GM18498 (cell line): Measurements from ENCODE around the gene ALKAL2.
"Not testable (repeated sequence)": the region's sequence is repeated elsewhere in the genome, so short reads cannot be mapped to it uniquely, and the experiment has no call there.

Experiments
- ATAC-seq: cut with Tn5 transposase; IDR thresholded peaks from one replicate; pipeline ENCODE4 v1.9.1; 2021; ENCODE audit warnings: mild to moderate bottlenecking, moderate library complexity; ENCODE audit not compliant: unreplicated experiment

ALKAL2 gene, protein sequence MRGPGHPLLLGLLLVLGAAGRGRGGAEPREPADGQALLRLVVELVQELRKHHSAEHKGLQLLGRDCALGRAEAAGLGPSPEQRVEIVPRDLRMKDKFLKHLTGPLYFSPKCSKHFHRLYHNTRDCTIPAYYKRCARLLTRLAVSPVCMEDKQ

DNA sequence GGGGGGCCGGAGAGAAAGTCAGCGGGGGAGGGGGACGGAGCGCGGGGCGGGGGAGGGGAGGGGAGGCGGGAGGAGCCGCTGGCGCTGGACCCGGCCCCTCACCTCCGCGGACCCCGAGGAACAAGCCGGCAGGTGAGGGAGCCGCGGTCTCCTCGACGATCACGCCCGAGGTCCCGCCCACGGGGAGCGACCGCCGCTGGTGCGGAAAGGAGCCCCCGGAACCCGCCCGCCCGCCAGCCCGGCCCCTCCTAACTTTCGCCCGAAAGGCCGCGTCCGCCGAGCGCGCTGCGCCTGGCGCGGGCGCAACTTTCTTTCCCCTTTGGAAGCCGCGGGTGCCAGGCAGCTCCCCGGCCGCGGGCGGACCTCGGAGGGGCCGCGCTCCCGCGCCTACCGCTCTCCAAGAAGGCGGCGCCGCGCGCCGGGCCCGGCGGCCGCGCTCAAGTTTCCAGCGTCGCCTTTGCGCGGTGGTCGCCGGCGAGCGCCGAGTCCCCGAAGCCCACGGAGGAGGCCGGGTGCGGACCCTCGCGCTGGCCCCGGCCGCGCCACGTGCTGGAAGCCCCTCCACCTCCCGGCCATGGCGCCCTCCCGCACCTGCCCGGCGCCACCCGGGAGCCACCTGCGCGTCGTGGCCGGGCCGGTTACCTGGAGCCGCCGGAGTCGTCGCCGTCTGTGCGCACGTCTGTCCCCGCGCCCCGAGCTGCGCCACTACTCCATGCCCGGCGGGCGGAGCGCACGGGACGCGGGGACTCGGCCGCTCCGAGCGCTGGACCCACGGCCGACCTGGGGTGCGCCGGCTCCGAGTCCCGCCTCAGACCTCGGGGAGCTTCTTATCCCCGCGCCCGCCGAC is at the start of gene ALKAL2:
Gene ALKAL2, minus strand, starts transcription at position 181 of the 847 bp plus-strand sequence. CDS start 256 bp downstream, outside the sequence.
- no peak for ATAC-seq

DNA sequence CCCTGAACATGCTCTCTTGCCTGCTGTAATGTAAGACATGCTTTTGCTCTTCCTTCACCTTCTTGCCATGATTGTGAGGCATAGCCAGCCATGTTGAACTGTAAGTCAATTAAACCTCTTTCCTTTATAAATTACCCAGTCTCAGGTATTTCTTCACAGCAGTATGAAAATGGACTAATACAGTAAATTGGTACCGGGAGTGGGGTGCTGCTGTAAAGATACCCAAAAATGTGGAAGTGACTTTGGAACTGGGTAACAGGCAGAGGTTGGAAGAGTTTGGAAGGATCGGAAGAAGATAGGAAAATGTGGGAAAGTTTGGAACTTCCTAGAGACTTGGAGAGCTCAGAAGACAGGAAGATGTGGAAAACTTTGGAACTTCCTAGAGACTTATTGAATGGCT is 49.1 kb upstream of the ALKAL2 start:
- not testable (repeated sequence) for ATAC-seq

DNA sequence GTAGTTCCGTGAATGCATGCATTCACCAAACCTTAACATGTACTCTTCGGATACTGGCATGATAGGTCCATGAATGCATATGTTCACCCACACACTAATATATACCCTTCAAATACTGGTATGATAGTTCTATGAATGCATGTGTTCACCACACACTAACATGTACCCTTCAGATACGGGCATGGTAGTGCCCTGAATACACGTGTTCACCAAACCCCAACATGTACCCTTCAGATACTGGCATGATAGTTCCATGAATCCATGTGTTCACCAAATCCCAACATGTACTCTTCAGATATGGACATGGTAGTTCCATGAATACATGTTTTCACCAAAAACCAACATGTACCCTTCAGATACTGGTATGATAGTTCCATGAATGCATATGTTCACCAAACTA is 48.5 kb upstream of the ALKAL2 start:
- no peak for ATAC-seq

DNA sequence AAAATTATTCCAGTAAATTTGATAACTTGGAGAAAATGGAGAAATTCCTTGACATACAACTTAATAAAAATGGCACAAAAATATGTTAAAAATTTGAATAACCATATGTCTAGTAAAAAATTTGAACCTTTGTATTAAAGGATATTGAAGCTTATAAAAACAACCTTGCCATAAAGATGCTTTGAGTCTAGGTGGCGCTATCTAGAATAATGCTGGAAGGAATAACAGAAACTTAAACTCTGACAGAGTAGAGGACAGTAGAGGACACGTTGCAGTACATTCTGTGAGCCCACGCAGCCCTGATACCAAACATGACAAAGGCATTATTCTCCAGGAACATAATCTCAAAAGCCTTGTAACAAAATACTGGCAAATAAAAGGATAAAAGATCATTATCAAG is 44.7 kb upstream of the ALKAL2 start:
- no peak for ATAC-seq

DNA sequence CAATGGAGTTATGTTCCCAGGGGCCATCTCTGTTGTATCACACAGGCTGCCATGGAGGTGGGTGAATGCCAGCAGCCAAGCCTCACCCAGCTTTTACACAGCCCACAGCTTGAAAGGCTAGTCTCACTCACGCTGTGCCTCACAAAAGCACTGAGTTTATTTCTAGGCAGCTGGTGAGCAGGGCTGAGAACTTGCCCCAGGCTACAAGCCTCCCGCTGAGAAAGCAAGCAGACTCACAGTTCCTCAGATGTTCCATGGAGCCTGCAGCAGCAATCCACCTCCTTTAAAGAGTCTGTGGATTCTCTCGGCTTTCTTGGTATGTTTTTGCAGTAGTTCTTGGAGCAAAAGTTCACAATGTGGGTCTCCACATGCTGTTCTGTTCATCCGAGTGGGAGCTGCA is 40.9 kb upstream of the ALKAL2 start:
- ATAC-seq = no peak

DNA sequence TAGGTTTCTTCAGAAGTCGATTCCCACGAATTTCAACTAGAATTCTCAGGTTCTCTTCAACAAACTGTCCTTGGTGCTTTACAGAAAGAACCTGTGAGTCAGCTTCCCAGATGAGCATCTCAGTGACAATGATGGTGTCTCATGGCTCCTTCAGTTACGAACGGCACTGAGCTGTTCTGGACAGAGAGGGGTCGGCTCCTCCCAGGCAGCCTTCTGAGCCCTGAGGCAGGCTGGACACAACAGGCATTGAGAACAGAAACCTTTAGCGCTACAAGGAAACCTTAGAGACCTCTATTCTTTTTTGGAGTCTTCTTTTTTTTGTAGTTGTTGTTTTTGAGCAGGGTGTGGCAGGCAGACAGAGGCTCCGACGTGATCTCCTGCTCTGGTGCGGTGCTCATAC is 35.1 kb upstream of the ALKAL2 start:
- ATAC-seq = no peak

DNA sequence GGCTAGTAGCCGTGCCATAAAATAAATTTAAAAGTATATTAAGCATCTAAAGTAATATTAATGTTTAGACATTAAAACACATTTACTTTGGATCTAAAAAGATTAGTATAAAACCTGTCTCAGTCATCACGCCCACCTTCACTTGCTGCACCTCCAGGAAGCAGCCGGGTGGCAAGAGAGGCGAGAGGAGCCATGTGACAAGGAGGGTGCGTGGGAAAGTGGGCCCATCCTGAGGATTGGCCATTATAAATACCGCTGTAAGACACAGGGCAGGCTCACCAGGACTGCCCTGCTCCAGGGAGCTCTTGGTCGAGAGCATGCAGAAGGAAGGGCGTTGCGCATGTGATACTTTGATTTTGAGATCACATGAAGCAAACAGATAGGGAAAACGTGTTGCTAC is 34.4 kb upstream of the ALKAL2 start:
- no peak for ATAC-seq

DNA sequence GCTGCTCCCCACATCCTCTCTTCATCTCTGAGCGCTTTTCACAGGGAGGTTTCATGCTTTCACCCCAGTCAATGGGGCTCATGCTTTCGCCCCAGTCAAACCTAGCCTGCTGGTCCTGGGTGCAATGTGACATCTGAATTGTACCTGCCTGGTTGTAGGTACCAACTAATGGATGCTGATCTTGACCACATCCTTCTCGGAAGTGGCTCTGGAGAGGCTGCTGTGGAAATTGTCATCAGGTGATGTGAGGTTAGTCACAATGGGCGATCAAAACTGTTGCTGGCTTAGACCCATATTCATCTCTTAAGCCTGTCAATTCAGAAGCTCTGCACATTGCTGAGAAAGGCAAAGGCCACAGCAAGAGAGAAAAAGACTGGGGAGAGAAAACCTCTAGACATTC is 32.7 kb upstream of the ALKAL2 start:
- ATAC-seq = no peak

DNA sequence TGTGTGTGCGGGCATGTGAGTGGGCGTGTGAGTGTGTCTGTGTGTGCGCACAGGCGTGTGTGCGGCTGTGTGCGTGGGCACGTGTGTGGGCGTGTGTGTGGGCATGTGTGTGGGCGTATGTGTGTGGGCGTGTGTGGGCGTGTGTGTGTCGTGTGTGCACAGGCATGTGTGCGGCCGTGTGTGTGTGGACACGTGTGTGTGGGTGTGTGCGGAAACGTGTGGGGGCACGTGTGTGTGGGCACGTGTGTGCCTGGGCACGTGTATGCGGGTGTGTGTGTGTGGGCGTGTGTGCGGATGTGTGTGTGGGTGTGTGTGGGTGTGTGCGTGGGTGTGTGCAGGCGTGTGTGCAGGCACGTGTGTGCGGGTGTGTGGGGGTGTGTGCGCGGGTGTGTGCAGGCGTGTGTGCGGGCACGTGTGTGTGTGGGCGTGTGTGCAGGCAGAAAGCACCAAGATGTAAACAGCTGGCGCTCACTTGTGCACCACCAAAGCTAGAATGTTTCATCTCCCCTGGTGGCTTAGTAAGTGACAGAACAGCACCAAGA is 31.2 kb upstream of the ALKAL2 start:
- no peak for ATAC-seq

DNA sequence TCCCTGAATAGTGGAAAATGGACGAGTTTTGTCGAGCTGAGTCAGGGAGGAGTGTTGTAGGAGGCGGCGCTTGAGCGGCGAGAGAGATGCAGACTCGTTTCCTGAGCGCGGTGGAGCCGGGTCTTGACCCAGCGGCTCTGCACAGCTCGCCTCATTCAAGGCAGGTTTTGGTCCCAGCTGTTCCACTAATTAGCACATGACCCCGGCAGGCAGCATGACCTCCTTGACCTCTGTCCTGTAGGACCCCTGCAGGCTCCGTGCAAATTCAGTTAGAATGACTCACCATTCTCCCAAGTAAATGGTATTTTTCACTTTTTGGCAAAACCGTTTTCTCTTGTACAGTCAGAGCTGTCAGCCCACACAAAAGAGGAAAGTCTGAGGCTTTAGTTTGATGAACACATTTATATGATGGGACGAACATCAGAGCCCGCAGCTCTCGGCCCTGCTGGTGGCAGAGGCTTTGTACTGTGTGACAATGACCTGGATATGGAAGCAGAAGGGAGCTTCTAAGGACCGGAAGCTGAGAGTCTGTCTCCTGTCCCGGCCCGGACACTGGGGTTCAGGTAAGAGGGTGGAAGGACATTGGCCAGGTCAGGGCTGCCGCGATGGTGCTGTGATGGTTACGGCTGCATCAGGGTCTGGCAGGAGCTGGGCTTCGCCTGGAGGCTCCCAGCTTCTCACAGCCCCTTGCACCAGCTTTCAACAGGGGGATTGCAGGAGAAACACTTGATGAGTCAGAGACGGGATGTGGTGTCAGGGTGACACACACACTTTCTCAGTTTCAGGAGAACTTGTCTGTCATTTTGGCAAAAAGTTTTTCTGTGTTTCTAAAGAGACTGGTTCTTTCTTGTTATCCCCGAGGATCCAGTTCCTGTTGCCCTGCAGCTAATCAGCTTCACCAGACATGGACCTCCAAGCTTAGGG is 29.9 kb upstream of the ALKAL2 start:
- ATAC-seq = peak; percentile 60

DNA sequence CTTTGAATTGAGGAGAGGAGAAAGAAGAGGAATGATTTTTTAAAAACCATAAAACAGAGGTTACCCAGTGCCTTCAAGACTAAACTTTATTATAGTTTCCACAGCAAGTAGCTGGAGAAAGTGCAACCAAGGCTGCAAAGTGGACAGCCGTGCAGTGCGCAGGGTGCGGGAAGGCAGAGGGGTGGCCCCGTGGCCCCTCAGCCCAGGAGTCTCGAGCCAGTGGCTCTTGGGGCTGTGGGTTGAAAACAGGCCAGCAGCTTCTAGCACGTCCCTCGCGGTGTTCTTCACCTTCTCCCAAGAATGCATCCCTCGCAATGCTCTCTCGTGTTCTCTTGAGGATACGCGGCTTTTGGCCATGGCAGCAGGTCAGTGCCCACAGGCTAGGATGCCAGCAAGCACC is 28.5 kb upstream of the ALKAL2 start:
- no peak for ATAC-seq

DNA sequence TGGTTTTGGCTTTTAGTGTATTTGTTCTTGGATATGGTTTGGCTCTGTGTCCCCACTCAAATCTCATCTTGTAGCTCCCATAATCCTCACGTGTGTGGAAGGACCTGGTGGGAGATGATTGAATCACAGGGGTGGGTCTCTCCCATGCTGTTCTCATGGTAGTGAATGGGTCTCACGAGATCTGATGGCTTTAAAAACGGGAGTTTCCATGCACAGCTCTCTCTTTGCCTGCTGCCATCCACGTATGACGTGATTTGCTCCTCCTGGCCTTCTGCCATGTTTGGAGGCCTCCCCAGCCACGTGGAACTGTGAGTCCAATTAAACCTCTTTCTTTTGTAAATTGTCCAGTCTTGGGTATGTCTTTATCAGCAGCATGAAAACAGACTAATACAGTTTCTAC is 28.0 kb upstream of the ALKAL2 start:
- ATAC-seq = not testable (repeated sequence)

DNA sequence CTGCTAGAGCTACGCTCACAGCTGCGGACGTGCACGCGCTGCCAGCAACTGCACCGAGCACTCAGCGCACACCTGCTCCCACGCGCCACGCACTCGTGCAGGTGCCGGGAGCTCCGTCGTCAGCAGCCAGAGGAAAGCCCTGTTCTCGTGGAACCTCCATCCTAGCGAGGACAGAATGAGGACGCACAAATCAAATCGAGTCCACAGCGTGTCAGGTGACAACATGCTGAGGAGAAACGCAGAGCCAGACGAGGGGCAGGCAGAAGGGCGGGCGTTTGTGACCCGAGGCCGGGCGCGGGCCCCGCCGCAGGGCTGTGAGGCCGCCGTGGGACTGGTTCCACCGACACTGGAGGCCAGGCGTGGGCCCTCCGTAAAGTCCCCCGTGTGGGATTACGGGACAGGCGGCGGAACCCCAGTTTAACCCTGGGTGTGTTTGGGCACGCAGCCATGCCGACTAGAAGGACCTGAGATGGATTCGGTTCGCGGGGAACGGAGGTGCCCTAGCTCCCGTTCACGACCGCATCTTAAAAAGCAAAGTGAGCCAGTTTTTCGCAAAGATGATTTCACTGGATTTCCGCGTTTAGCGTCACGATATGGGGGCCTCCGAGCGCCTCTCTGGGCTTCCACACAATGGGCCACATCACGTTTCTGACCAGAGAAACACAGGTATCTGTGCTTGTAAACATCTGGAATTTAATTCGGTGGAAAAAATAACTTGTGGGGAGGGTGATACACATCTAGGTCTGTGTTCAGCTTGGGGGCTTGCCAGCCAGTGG is 26.9 kb upstream of the ALKAL2 start:
- ATAC-seq = no peak

DNA sequence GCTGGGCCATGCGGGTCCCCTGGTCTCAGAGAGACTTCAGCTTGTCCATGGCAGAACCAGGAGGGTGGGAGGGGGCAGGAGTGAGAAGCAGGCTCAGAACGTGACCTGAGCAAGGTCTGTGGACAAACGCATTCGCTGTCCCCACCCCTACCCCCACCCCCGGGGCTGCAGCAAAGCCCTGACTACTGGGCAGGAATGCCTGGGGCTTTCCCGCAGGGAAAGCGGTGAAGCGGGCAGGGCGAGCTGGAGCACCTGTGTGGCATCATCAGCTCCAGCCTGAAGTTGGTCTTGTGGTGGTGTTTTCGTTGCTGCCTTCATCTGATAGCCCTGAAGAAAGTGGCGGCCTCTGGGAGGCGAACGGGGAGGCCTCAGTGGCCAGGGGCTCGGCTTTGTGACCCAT is 26.1 kb upstream of the ALKAL2 start:
- ATAC-seq = no peak

DNA sequence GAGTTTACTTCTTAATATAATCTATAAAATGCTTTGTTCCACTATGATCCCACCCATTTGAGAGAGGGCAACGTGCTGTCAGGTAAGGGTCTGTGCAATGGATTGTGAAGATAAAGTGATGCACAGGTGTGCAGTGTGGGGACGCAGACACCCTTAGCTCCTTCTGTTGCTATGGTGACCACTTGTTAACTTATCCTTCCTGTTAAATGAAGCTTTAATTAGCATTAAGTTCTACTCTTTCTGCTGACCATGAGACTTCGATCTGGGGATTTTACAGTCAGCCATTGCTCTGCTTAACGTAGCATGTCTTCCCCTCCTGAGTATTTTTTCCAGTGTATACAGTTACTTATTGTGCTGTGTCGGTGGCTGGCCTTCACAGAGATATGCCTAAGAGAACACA is 23.1 kb upstream of the ALKAL2 start:
- ATAC-seq = no peak

DNA sequence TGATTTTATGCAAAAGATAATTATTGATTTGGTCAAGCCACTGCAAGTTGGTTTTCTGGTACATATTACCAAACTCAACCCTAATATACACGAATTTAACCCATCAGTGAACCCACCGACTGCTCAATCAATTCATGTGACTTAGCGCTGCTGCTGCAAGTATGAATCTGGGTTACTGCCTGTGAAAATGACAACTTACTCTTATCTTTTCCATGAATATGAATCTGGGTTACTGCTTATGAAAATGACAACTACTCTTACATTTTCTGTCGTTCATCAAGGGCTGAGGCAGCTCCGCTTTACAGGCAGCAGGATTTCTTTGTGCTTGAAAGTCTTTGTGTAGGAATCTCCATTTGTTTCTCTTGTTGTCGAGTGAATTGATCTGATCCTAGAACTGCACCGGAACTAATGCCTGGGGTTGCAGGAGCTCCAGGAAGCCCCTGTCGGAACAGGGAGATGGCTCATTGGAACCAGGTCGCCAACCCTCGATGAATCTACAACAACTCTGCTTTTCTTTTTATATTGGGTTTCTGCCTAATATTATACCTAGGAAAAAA is 22.1 kb upstream of the ALKAL2 start:
- no peak for ATAC-seq

DNA sequence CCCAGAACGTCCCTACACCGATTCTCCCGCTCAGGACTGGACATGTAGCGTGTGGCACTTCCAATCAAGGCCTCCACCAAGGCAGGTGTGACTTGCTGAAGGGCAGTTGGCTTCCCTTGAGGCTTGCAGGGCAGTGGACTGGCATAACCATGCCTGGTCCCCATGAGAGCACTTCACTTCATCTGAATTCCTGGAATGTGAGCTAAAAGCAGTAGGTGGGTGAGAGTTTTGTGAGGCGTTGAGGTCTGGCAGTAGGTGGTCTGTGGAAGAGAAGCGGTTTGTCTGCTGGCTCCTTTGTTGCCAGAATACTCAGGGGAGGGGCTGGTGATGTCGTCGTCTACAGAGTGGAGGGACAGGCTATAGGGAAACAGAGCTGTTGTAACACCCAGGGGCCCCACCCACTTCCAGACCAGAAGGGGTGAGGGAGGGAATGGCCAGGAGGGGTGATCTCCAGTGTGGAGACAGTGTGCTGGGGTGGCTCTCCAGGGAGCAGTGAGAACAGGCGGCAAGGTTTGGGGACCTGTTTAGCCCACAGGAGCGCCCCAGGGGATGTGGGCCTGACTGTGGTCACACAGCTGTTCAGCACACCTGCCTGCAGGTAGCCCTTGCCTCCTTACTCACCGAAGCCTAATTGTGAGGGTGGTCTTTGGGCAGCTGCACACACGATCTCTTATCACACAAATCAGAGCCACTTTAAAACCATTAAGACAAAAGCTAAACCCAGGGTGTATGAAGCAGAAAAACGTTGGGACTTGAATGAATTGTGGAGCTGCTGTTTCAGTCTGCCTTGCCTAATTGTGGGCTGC is 21.5 kb upstream of the ALKAL2 start:
- ATAC-seq = no peak

DNA sequence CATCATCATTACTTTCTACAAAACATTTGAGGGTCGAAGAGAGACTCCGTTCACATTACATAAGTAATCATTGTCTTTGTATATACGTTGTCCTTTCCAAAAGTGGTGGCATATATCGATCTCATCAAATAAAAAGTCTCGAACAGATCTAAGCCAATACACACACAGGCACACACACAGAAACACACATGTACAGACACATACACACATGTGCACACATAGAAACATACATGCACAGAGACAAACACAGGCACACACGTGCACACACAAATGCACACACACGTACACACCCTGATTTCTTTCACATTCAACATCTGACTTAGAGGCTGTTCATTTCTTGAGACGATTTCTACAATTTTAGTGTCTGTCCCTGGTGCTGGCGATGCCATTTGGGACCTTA is 17.5 kb upstream of the ALKAL2 start:
- ATAC-seq = no peak

DNA sequence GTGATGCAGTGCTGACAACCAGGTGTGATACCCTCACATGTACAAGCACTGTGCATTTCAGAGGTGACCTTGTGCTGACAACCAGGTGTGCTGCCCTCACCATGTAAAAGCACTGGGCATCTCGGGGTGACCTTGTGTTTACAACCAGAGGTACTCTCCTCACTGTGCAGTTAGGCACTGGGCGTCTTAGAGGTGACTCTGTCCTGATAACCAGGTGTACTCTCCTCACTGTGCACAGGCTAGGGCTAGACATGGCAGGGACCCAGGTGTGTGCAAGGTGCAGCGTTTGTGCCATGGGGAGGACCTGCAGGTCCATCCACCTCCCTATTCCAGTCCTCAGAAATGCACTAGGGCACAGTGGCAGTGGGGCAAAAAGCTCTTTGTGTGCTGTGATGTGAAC is 8.5 kb upstream of the ALKAL2 start:
- ATAC-seq = no peak
